HUDEP-2 (cell line): Measurements from ENCODE around the gene CDH4.

ENCODE experiments used
- DNase-seq, 76 experiments: peaks; one replicate each; lab custom pipeline; 2025; ENCODE audit not compliant: unreplicated experiment in 76 of 76; lab: John Stamatoyannopoulos, UW

The CDH4 gene

DNA sequence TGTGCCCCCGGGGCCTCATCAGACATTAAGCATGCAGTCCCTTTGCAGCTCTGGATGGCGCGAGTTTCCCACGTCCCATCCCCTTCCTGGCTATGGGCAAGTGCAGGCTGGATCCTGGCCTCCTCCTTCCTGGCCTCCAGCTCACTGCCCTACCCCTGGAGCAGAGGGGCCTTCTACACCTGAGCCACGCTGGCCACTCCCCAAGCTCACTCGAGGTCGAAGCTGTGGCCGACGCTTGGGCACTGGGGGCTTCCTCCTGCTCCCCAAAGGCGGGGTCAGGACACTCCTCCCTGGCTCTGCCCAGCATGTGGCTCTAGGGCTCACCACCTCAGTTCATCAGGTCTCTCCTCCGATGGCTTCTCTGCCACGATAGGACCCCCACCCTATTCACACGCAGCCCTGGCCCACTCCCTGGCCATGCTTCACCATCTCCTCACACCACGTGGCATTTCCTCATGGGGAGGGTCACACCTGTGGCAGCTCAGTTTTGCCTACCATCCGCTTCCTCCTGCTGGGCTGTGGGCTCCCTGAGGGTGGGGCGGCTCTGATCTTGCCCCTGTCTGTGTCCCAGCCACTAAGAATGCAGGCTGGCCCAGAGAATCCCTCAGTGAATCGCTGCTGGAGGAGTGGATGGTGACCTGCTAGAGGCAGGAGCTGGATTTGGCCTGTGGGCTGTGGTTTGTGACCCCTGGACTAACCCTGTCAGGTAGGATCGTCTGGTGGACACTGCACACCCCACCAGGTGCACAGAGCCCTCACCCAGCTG lies 532.9 kb downstream of the CDH4 start:
- no peak for DNase-seq

DNA sequence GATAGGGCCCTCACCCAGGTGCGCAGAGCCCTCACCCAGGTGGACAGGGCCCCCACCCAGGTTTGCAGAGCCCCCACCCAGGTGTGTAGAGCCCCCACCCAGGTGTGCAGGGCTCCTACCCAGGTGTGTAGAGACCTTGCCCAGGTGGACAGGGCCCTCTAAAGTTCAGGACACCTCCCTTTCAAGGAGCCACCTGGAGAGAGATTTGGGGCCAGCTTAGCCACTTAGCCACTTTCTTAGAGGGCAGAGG lies 533.4 kb downstream of the CDH4 start:
- DNase-seq = no peak

DNA sequence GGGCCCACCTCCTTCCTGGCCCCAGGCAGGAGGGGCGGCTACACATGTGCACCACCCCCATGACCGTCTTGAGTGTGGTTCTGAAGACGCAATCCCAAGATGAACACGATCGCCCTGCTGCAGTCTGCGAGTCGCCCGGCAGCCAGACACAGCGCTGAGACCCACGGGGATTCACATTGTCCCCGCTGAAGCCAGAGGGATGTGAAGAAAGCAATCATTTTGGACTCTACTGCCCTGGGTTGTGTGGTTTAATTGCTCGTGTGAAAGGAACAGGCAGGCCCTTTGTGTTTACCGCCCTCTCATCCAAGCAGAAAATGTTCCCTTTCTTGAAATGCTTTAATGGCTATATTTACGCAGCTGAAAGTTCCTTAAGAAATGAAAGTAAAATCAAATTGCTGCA lies 534.2 kb downstream of the CDH4 start:
- DNase-seq = no peak

DNA sequence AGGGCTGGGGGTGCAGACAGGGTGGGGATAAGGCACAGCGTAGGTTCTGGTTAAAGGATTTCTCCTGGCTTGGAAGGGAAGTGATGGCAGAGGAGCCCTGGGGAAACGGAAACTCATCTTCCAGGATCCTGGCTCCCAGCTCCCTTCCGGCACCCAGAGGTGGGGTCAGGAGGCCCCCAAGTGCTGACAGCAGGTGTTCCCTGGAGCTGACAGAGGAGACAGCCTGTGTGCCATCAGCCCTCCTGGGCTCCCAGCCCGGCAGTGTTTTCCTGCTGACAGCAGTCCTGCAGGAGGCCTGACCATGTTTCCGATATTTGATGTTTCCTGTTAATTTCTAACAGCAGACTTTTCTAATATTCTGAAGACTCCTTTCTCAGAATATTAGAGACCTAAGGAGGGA lies 536.3 kb downstream of the CDH4 start:
- no peak for DNase-seq

DNA sequence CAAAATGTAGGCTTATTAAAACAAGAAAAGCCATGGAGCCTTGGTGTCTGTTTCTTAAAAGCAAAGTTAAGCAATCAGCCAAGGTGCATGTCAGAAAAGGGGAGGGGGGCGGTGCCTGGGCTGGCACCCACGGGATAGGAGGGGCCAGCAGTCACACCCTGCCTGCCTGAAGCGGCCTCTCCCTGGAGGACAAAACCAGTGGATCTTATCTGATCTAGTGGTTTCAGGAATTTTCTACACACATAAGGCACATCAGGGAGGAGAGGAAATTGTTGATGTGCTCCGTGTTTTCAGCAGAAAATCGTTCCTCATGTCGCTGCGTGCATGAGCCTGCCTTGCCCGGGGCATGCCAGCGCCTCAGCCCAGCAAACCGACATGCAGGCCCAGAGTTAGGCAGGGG lies 537.3 kb downstream of the CDH4 start:
- no peak for DNase-seq

DNA sequence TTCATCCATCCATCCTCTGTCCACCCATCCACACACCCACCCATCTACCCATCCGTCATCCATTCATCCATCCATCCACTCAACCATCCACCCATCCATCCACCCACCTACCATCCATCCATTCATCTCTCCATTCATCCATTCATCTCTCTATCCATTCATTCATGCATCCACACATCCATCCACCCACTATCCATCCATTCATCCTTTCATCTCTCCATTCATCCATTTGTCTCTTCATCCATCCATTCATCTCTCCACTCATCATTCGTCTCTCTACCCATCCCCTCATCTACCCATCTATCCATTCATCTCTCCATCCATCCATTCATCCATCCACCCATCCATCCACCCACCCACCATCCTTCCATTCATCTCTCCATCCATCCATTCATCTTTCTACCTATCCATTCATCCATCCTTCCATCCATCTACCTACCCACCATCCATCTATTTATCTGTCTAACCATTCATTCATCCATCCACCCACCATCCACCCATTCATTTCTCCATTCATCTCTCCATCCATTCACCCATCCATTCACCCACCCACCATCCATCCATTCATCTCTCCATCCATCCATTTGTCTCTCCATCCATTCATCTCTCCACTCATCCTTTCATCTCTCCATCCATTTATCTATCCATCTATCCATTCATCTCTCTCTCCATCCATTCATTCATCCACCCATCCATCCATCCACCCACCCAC lies 538.2 kb downstream of the CDH4 start:
- DNase-seq = no peak

DNA sequence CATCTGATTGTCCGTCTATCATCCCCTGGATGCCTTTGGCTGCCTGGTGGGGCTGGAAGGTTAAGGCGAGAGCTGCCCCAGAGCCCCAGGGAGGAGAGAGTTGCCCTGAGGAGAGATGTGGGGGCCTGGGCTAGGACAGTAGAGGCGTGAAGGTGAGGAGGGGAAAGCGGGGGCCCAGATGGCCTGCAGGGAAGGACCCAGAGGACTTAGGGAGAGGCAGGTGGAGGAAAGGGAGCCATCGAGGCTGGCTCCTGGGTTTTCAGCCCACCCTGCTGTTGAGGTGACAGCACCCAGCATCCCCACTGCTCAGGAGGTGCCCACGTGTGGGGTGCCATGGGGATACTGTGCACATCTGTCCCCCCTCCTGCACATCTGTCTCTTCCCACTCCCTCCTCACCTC lies 539.9 kb downstream of the CDH4 start:
- DNase-seq = no peak

DNA sequence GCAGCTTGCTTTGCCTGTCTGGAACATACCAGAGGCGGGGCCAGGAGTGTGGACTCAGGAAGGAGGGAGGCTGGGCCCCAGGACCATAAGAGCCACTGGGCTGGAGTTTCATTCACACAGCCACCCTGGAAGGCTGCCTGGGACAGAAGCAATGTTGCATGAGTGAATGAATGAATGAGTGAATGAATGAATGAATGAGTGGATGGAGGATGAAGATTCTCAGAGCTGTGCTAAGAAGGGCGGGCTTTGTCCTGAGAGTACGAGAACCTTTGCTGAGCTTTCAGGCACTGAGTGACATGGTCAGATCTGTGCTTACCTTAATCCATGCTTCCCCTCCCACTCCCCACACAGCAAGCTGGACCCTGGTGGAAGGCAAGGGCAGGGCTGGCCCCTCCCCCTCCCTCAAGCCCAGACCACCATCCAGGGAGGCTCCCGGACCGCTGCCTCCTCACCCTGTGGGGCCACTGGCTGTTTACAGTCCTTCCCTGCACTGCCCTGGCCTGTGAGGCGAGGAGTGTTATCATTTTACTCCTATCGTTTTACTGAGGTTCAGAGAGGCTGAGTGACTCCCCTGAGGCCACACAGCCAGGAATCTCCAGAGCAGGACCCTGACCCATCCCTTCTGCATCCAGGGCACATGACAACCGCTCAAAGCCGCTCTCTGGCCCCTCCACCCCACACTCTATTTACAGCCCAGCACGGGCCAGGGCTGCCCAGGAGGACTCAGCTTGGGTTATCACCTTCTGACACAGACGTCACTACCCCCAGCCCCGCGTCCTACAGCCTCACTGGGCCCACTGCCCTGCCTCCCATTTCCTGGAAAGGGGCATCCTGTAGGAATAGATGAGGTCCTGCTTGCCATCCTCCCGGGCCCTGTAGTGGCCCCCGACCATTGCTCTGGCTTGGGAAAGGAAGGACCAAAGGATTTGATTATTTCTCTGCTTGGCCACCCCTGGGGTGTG lies 543.9 kb downstream of the CDH4 start:
- no peak for DNase-seq

DNA sequence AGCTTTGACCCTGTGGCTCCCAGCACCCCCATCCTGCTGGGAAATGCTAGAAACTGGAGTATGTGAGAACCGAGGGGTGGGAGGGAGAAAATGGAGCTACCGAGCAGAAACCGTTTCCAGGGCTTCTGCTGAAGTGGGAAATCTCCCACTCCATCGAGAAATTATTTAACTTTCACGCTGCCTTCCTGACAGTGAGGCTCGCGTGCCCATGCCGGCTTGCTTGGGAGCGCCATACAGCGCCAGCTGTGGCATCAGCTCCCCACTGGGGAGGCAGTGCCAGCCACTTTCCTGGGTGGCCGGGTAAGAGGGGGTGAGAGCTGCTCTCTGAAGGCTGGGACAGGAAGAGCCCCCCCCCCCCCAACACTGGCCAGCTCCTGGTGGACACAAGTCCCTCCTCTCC lies 544.7 kb downstream of the CDH4 start:
- DNase-seq = no peak

DNA sequence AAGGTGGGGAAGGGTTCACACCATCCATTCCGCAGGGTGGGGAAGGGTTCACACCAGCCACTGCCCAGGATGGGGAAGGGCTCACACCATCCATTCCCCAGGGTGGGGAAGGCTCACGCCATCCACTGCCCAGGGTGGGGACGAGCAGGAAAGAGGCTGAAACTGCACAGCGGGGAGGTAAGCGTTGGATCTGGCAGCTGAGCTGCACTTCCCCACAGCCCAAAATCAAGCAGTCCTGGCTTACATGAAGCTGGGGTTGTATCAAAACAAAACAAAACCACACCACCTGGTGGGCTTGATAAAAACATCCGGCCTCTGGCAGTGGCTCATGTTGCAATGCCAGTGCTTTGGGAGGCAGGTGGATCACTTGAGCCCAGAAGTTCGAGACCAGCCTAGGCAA lies 545.1 kb downstream of the CDH4 start:
- DNase-seq = no peak

DNA sequence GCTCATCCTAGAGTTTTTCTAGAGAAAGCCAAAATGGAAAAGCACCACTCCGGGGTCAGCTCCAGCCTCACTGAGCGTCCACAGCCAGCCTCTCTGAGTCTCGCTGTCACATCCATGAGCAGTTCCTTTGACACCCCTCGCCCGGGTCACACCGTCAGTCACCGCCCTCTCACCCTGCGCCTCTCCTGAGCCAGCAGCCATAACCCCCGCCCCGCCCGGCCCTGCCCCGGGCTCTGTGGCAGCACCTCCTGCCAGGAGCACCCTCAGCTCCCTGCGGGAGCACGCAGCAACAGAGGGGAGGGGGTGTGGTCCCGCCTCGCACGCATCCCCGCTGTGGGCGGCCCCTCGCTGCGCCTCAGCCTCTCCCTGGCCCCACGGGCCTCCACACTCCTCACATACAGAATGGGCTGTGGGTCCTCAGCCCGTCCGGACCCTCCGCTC lies 545.9 kb downstream of the CDH4 start:
- no peak for DNase-seq

DNA sequence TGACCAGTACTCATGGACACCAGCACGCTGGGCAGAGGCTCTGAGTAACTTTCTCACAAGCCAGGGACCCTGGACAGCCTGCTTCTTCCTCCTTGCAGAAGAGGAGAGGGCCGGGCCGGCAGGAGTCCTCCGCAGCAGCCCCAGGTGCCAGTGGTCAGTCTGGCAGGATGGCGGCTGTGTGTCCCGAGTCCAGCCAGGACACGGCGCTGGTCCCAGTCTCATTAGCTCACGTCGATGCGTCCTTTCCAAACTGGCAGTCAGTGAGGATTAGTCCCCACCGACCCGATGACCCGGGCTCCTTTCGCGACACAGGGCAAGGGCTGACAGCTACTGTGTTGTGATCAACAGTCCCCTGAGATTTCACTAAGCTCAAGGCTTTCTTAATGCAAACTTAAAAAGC lies 546.6 kb downstream of the CDH4 start:
- no peak for DNase-seq

DNA sequence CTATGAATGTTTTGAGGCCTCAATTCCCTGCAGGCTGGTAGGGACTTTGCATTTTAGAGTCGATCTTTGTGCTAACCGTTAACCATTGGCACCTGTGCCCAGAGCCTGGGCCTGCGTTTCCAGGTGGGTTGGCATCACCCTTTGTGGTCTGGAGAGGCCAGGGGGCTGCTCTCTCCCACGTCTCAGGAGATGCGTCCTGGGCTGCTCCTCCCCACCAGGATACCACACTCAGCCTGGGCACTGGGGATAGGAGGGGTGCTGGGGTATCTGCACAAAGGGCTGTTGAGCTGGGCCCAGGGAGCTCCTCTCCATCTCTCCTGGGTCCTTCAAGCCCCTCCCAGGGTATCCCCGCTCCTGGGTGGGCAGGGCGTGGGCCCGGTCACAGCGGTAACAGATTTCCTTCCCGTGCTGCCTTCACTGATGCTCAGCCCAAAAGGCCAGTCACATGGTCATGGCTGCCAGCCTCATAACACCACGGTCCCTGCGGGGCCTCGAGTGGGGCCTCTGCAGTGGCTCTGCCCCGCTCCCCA lies 547.4 kb downstream of the CDH4 start:
- DNase-seq = no peak

DNA sequence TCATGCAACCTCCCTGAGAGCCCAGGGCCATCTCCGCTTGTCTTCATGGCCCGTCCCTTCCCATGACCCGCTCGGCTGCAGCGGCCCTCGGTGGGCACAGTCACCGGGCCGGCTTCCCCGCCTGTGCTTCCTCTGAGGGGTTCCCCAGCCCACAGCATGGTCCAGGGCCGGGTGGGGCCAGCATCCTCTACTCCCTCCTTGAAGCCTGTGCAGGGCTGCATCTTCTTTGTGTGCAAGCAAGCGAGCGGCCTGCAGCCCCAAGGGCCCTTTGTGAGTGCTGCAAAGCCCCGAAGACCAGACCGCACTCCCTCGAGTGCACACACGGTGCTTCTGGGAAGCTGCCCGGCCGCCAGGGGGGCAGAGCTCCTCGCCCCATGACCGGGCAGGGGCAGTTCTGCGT lies 547.9 kb downstream of the CDH4 start:
- DNase-seq = no peak

DNA sequence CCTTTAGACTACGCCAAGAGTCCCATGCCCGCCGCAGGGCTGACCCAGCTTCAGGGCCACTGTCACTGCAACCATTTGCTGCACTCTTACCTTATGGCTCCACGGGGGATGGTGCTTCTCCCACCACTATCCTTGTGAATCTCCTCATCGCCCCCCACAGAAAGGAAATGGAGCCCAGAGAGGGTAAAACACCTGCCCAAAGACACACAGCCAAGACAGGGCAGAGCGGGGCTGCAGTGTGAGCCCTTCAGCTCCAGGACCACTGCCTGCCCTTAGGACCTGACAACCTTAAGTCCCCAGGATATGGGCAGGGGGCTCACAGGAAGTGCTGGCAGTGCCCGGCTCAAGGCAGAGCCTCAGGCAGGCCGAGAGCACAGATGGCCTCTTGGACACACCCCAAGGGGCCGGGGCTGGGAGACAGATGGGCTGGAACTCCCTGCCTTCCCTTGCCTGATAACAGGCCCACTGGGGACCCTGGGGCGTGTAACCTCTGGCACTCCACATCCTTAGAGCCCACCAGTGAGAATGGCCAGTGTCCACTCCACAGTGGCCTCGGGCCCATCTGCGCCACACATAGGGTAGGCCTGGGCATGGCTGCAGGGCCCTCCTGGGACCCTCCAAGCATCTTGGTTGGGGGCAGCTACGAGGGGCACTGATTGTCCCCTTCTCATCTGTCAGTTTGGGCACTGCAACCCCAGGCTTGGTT lies 548.5 kb downstream of the CDH4 start:
- no peak for DNase-seq

DNA sequence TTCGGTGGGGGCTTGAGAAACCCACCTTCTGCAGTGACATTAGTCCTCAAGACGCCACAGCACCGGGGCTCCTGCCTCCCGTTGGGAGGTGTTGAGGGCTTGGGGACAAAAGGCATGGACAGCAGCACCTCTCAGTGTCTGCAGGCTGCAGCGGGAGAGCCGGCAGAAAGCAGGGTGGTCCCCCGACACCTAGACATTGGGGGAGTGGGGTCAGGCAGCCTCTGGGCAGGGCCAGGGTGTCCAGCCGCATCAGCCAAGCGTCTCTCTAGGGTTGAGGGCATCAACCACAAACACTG lies 549.0 kb downstream of the CDH4 start:
- no peak for DNase-seq

DNA sequence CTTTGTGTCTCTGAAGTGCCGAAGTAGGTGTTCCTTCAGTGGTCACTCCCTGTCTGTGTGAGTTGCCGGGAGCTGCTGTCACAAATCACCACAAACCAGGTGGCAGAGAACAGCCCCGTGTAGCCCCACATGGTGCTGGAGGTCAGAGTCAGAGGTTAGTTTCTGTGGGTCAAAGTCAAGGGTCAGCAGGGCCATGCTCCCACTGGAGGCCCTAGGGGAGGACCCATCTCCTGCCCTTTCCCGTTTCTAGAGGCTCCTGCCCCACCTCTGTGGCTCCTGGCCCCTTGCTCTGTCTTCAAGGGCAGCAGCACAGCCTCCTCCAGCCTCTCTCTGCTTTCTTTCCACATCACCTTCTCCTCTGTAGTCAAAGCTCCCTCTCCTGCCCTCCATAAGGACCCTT lies 549.4 kb downstream of the CDH4 start:
- no peak for DNase-seq

DNA sequence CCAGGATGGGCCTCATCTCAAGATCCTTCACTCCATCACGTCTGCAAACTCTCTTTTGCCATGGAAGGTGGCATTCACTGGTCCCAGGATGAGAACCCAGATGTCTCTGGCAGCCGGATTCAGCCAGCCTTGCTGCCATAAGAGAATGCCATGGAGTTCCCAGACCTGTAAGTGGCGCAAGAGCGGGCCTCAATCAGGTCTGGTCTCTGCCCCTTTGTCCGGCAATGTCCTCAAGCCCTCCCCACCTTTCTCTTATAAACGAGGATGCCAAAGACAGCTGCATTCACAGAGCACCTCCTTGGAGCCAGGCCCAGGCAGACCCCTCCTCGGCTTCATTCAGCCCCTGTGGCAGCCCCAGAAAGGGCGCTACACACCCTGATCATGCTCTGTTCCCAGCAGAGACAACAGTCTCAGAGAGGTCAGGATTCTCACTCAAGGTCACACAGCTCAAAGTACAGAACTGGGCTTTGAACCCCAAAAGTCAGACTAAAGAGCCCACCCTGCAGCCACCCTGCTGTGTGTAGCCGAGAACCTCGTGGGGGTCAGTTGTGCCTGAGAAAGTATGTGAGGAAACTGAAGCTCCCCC lies 549.9 kb downstream of the CDH4 start:
- no peak for DNase-seq

DNA sequence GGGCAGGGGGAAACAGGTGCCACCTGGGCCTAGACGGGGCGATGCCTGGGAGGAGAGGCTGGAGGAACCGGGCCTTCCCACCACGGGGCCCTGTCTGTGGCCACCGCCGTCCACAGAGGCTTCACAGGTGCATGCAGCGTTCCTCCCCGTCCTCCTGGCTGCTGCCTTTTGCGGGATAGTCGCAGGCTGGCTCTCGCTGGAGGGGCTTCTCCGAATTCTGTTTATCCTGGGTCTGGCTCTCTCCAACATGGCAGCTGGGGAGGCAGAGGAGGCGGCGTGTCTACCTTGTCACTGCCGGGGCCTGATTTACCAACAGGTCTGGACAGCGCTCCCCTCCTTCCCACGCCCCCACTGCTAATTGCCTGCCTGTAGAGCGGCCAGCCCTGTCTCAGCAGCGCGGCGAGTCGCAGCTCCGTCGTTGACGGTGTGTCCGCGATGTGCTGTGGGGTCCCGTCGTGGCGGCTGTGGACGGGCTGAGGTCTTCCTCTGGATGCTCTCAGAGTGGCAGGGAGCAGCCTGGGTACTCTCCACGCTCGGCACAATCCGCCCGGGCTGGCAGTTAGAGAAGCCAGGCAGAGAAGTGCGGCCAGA lies 550.8 kb downstream of the CDH4 start:
- DNase-seq = no peak

DNA sequence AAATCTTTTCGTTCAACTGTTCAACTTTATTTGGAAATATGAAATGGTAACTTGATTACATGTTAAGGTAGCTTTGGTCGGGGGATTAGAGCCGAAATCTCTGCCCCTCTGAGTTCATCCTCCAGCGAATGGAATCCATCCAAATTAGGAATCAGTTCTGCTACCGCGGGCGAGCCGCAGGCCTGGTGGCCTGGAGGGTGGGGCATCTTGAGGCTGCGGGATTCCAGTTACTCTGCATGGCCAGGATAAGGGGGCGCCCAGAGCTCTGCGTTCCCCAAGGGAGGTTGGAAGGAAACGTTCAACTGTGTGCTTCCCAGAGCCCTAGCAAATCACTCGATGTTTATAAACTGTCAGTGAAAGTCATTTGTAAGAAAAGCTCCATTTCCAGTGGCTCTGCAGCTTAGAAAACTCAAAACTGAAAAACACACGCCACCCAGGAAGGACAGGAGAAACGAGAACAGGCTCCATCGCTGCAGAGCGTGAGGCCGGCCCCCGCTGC lies 551.4 kb downstream of the CDH4 start:
- DNase-seq = no peak
